NCI-H1694 (cell line): ENCODE measurements around the gene IFNE.
"Not testable (repeated sequence)": the region's sequence is repeated elsewhere in the genome, so short reads cannot be mapped to it uniquely, and the experiment has no call there.

Experiments
- DNase-seq: peaks from one replicate; lab custom pipeline; 2025; lab: John Stamatoyannopoulos, UW

Gene IFNE

DNA sequence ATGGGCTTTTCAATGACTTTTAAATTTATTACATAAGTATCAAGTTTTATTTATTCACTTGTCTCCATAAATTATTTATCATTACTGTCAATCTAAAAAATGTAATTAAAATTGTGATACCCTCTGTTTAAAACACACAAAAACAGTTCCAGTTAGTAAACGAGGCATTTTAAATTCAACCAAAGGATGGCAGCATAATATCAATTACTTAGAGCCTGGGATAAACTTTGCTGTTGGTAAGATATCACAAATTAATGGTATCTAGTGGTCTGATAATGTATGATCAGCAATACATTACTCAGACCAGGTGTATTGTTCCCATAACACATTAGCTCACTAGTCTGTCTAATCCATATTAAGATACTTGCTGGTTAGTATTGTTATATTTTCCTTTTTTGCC, 9.6 kb upstream of the IFNE start:
- no peak for DNase-seq

DNA sequence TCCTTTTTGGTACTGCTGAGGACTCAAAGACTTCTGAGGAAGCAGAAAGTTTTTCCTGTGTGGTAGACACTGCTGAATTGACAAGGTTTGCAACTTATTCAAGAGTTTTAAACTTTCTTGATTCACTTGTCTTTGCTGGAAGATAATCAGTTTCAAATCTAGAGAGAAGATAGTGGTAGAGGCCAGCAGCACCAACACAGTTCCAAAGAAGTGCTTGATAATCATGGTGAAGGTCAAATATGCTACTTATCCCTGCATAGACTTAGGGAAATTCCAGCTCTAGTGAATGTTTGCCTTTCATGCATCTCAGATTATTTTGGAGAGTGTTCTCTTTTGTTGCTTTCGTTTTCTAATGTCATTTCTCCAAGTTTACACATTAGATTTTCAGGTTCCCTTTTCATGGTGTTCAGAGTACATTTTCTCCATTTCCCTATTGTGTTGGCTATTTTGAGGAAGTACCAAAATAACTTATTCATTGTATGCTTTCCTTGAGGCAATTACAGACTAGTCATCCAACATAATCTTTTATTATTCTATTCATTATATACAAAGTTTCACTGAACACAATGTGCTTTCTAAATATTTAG, 550 bp downstream of the IFNE start:
- no peak for DNase-seq

DNA sequence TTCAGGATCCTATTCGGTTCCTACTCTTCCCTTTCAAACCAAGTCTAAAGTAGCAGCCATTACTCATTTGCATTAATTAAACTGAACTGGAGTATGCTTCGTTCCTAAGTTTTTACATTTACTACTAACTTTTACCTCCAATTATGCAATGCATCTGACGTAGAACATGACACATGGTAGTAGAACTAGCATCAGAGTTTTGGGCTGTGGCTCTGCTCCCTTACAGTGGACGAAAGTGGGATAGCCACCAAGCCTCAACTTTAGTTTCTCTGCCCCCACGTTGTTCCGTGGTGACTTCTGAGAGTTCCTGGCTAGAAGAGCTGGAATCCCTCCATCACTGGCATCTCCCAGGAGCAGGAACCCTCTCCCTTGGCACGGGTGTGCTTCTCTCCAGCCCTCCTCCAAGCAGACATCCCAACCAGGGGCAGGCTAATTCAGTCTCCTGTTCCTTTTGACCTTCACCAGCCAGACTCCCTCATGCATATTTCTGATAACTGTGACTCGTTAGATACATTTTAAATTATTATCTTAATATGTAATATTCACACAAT, 2.9 kb downstream of the IFNE start:
- DNase-seq, result no peak

DNA sequence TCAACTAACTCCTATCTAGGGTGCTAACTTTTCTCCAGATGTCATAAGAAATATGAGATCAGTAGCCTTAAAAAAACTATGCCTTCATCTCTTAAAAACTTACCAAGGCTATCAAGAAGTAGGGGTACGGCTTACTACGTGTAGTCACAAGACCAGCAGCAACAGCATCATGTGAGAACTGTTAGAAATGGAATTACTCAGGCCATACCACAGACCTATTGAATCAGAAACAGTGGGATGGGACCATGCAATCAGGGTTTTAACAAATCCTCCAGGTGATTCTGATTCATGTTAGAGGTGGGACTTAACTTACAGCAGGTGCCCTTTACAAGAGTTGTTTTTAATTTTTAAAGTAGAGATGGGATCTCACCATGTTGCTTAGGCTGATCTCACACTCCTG, 4.6 kb downstream of the IFNE start:
- no peak for DNase-seq

DNA sequence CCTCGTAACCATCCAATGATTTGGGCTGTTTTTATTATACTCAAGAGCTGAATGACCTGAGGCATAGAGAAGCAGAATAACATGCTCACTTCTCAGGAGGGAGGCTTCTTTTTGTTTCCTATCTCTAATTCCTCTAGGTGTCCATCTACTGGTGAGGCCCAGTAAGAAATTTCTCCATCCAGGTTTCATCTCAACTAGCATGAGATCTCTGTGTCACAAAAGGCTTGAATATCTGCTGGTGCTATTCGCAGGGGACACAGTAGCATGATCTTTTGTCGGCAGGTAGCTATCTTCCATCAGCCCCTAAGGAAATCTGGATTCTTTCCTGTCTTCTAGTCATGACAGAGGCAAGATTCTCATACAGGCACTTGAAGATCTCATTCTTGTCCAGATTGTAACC, 8.9 kb downstream of the IFNE start:
- no peak for DNase-seq

DNA sequence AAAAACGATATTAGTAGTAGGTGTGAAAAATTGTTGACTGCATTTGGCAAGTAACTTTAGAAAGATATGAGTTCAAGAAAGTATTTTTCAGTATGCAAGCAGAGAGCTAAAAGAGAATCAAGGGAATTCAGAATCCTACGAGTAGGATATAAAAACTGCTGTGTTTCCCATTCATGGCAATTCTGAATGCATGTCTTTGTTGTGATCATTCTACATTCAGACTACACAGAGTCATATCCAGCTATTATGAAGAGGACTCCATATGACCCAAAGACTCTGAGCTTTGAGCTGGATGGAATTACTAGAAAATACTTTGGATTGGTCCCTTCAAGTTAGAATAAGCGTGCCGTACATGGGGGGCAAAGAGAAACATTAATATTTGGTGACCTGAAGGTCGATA, 12.0 kb downstream of the IFNE start:
- no peak for DNase-seq

DNA sequence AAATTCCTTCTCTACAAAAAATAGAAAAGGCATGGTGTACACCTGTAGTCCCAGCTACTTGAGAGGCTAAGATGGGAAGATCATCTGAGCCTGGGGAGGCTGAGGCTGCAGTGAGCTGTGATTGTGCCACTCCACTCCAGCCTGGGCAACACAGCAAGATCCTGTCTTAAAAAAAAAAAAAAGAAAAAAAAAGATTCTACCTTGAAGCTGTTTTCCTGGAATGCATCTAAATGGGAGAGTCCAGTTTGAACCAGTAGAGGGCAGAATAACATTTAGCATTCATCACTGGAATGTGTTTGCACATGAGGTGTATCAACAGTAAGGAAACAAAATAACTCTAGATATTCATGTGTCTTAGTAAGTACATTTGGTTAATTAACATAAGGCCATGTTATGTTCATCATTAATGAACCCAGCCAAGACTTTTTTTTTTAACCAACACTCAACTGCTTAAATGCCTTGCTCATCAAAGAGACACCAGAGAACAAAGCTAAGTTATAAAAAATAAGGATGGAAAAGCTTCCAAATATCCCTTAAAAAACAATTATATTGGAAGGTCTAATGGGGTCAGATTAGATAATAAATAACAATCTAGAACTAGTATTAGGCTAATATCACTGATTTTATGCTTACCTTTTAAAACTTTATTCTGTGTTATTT, 16.1 kb downstream of the IFNE start:
- DNase-seq, result peak; percentile 3

DNA sequence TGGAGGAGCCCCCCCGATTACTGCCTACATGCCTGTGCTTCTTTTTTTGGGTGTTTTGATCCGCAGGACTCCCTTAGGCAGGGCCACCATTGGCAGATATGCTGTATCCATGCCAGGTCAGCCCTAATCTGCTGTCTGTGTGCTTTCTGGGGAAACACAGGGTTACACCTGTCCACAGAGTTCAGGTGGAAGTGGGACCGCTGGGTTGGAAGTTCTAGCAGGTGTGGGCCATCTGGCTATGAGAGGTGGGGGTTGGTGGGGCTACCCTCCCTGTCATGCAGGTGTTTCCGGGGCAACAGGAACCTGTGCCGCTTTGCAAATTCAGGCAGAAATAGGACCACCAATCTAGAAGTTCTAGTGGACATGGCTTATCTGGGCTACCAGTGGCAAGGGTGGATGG, 17.0 kb downstream of the IFNE start:
- DNase-seq, result no peak

DNA sequence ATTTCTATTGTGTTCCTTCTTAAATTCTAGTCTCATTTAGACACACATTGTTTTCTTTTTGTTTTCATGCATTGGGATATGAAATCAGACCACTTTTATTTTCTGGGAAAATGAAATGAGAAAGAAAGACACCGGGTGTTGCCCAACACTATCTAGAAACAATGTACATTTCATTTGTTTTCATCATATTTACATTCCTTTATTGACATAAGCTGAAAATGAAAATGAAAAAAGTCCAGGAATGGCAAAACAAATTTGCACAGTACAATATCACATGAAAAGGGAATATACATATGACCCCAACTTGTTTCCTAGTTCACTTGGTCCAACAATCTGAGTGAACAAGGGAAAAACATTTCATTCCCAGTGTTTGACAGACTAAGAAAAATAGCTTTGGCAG, 20.7 kb downstream of the IFNE start:
- no peak for DNase-seq

DNA sequence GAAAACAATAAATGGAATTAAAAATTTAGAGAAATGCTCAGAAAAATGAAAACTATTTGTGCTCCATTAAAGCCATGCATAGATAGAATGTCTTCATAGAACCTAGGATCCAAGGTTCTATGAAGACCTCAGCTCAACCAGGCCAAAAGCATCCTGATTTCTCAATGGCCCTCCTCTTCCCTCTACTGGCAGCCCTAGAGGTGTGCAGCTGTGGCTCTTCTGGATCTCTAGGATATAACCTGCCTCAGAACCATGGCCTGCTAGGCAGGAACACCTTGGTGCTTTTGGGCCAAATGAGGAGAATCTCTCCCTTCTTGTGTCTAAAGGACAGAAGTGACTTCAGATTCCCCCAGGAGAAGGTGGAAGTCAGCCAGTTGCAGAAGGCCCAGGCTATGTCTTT, 26.8 kb downstream of the IFNE start:
- DNase-seq, result no peak

DNA sequence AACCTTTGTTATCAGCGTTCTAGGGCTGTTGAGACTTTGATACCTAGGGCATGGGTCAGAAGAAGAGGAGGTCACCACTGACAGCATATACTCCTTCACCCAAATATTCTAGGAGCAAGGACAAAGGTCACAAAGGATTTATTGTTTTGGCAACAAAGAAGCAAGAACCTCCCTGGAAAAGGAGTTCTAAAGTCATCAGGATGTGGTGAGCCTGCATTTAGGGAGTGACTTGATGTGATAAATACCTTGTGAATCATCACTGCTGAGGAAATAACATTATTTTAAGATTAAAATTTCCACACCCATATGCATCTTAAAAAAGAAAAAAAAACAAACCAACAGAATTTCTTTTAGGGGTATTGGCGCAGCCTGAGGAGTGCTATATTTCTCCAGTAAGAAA, 28.0 kb downstream of the IFNE start:
- DNase-seq, result no peak

DNA sequence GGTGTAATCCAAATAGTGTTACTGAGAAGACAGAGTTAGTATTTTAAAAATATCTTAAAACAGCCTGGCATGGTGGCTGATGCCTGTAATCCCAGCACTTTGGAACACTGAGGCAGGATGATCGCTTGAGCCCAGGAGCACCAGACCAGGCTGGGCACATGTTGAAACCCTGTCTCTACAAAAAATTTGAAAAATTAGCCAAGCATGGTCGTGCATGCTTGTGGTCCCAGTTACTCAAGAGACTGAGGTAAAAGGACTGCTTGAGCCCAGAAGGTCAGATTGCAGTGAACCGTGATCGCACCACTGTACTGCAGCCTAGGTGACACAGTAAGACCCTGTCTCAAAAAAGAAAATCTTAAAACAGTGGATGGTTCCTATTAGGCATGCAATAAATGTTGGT, 29.4 kb downstream of the IFNE start:
- DNase-seq, result no peak

DNA sequence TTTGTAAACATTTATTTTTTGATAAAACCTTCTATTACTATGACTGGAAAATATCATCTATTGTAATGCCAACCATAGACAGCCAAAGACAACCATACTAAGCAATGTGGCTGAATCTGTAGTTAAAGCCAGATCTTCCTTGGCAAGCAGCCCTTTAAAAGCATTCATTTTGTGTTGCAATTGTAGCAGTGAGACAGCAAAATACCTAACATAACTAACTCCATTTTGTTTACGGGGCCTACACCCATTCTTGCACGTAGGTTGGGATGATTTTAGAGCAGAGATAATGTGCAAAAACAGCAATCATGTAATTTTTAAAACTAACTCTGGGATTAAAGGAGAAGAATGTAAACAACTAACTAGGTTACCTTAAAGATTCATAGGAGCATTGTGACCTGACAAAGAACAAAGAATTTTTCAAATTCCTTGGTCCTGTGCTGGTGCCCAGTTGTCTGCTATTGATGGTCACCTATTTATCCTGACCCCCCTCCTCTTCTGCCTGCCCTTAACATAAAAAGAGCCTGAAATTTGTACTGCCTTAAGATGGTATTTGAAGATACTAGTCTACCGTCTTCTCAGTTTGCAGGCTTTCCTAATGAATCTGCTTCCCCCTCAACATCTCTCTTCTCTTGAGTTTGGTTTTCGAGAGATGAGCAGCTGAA, 31.2 kb downstream of the IFNE start:
- no peak for DNase-seq

DNA sequence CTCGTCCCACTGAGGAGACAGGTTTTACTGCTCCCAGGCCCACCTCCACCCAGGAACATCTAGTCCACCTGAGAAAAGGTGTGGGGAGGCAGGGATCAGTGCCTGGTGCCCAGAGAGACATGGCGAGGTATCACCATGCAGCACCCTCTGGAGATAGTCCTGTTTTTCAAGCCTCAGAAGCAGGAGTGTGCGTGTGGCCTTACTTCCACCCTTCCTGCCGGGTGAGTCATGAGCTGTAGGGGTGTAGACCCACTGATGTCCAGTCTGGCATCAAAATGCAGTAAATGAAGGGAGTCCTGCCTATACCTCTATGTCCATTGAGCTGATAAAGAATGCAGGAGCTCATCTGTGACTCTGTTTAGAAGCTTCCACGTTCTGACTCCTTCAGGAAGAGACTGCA, 32.8 kb downstream of the IFNE start:
- DNase-seq, result not testable (repeated sequence)

DNA sequence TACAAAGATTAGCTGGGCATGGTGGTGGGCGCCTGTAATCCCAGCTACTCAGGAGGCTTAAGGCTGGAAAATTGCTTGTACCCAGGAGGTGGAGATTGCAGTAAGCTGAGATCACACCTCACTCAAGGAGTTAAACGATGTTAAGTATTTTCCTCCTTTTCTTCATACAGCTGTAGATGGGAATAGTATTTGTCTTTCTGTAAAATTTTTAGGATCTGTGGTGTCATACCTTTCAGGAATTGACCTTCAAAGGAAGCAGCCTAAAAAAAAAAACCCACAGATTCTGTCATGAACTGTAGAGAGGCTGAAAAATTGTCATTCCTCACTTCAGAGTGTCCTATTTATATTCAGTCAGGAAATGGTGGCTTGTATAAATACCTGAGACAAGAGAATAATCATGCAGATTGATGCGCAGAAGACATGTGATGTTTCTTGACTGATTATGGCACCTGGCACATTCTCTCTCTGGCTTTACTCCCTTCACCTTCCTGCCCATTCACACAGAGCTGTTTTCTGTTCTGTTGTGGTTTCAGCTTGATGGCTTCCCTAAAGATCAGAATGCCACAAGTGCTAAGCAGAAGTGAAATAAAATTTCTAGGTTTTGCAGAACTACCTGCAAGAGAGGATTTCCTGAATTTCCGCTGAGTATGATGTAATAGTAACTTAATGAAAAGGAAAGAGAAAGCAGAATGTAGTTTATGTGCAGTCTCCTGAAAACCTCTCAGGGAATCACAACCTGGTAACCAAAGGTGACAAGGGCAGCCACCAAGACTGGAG, 38.1 kb downstream of the IFNE start:
- DNase-seq, result no peak

DNA sequence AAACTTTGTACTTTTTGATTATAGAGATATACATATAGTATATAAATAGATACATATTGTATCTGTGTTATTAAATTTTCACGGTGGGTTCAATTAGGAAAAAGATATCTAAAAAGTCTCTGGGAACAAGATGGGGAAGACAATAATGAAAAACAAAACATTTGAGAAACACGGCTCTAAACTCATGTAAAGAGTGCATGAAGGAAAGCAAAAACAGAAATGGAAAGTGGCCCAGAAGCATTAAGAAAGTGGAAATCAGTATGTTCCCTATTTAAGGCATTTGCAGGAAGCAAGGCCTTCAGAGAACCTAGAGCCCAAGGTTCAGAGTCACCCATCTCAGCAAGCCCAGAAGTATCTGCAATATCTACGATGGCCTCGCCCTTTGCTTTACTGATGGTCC, 42.0 kb downstream of the IFNE start, which contains the start of gene IFNA1:
Gene IFNA1 (plus strand): TSS at position 301 of the 400 bp plus-strand sequence. CDS start 69 bp downstream, at position 370.
- no peak for DNase-seq

DNA sequence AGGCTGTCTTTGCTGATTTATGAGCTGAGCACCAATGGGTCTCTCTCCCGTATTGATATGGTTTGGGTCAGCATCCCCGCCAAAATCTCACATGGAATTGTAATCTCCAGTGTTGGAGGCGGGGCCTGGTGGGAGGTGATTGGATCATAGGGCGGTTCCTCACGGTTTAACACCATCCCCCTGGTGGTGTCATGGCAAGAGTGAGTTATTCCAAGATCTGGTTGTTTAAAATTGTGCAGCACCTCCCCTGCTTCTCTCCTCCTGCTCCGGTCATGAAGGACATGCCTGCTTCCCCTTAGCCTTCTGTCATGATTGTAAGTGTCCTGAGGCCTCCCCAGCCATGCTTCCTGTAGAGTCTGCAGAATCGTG, 47.1 kb downstream of the IFNE start:
- not testable (repeated sequence) for DNase-seq

DNA sequence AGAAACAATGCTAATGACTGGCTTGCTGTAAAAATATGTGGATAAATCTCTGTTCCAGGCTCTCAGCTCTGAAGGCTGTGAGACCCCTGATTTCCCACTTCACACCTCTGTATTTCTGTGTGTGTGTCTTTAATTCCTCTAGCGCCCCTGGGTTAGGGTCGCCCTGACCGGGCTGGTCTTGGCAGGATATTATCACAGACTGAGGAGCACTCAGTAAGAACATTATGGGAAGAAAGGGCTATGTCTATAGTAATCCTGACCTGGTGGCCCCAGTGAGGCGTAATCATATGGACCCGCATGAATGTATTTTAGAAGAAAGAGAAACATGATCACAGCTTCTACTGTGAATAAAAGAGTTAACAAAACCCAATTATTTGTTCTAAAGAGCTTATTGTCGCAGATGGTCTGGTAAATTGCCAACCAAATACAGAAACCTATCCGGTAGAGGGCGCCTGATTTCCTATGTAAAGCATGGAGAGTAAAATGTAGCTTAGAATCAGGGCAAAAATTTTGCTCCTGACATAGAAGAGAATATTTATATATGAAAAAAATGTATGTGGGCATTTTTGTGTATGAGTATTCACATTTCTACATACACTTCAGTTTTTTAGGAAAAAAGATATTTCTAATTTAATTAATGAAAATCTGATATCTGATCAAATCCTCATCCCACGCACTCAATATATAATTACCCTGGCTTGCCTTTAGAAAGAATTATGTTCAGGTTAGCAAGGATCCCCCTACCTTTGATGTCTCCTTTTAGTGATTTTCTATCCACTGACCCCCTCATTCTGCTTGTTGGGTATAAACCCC, 47.7 kb downstream of the IFNE start:
- DNase-seq, result peak; percentile 79

DNA sequence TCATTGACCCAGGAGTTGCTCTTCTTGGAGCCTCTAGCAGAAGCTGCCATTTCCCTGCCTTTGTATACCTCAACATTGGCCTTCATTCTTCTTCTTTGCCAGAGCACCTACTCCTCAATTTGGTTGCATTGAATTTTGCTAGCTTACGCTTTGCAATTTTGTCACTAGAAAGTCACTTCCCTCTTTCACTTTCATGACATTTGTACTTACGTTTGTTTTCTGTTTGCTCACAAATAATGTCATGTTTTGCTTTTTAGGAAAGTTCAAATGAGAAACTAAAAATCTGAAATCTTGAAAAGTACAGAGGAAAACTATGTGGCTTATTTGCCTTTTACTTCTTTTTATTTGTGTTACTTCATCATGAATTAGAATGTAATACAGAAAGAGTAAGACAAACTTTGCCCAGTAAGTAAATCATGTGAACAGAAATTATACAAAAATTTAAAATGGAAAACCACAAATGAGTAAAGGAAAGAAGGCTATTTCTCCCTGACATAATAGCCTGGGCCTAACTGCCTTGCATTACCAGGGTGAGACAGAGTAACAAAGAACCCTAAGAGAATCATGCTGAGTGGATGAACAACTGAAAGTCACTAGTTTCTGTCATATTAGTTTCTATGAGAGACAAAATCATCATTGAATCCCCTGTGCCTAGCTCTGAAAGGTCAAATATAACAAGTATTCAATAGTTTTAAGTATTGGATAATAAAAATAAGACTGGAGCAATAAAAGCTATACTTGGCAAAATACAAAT, 49.3 kb downstream of the IFNE start:
- no peak for DNase-seq
